K562 (cell line): Measurements from ENCODE around the gene SLC14A1. TPM values are rescaled to one million over a fixed set of nuclear protein-coding genes. Genes with fewer than 3 reads are reported as not detected.

ENCODE experiments used
- ATAC-seq: fragments of 200-7000 bp; cut with Tn5 transposase; 3 replicates; pipeline ENCODE4 v1.9.1; 2020; ENCODE audit warnings: moderate library complexity
- BruUV-seq: library from RNA; stranded (reverse); fragments of 400-500 nt; replicated peaks from 2 replicates; lab custom pipeline; 2021; lab: Mats Ljungman, UMichigan
- CTCF ChIA-PET: fragments of 300-600 bp; formaldehyde crosslinking; extraction: SDS; loops from one replicate; lab custom pipeline; 2021; ENCODE audit warnings: low intra/inter-chr PET ratio; lab: Yijun Ruan, JAX
- POLR2A ChIA-PET: fragments of 300-600, 350-650 bp; sonication (Branson Sonifier 250); formaldehyde crosslinking; extraction: SDS; loops from one replicate; lab custom pipeline; 2021; ENCODE audit warnings: antibody characterized with exemption, inconsistent platforms; lab: Yijun Ruan, JAX
- DNase-seq, 4 experiments: peaks; one replicate each; pipeline versions ENCODE4 v3.0.0 to v3.0.0-alpha.2; 2011 to 2018; ENCODE audit warnings: low spot score in 3 of 4, mixed read lengths in 3 of 4; ENCODE audit errors: extremely low read depth in 1 of 4
- FAIRE-seq: peaks from 2 replicates; lab custom pipeline; 2011; peaks lifted over from hg19 to GRCh38; lab: Jason Lieb, UNC
- H2AFZ ChIP-seq: 2 replicates; pipeline ENCODE4 v1.6.0; 2011; ENCODE audit warnings: low read depth, low read length, control low read depth, inconsistent platforms
- H3K27ac ChIP-seq: fragments of 200-600 bp; 3 replicates; pipeline ENCODE4 v1.8.0; 2011; ENCODE audit warnings: low read depth, mild to moderate bottlenecking, control low read depth, inconsistent platforms, low read length, moderate library complexity, mixed read lengths; ENCODE audit errors: extremely low read depth
- H3K27me3 ChIP-seq, 2 experiments: fragments of 300-600 bp in 1 of 2; 2 replicates in 1 of 2; 3 replicates in 1 of 2; pipeline versions ENCODE4 v1.6.0 to v1.8.0; 2011; ENCODE audit warnings: inconsistent platforms in 2 of 2, low read length in 2 of 2, mild to moderate bottlenecking in 1 of 2, mixed read lengths in 1 of 2, moderate library complexity in 1 of 2; ENCODE audit not compliant: control insufficient read depth in 2 of 2, insufficient read depth in 2 of 2
- H3K36me3 ChIP-seq: fragments of 300-600 bp; 3 replicates; pipeline ENCODE4 v1.8.0; 2011; ENCODE audit warnings: mild to moderate bottlenecking, low read length, inconsistent platforms; ENCODE audit not compliant: control insufficient read depth, insufficient read depth
- H3K4me1 ChIP-seq, 2 experiments: fragments of 200-600 bp in 1 of 2; replicated peaks in 1 of 2; 2 replicates in 1 of 2; 3 replicates in 1 of 2; pipeline versions ENCODE4 v1.5.1 to v1.8.0; 2011; ENCODE audit warnings: inconsistent platforms in 2 of 2, low read length in 2 of 2, mild to moderate bottlenecking in 1 of 2, mixed read lengths in 1 of 2, moderate library complexity in 1 of 2; ENCODE audit not compliant: control insufficient read depth in 2 of 2, insufficient read depth in 2 of 2
- H3K4me2 ChIP-seq: 2 replicates; pipeline ENCODE4 v1.6.1; 2011; ENCODE audit warnings: low read length, control low read depth, inconsistent platforms, mixed read lengths; ENCODE audit not compliant: insufficient read depth
- H3K4me3 ChIP-seq: fragments of 200-600 bp; sonication (generic), shearing (Covaris generic); 2 replicates; pipeline ENCODE4 v1.5.1; 2016; ENCODE audit warnings: control low read depth, inconsistent platforms
- H3K79me2 ChIP-seq: fragments of 200-600 bp; 3 replicates; pipeline ENCODE4 v1.8.0; 2011; ENCODE audit warnings: low read length, inconsistent platforms; ENCODE audit not compliant: control insufficient read depth, insufficient read depth
- H3K9ac ChIP-seq, 2 experiments: 2 replicates each; pipeline versions ENCODE4 v1.6.0 to v1.6.1; 2011; ENCODE audit warnings: low read depth in 2 of 2, low read length in 2 of 2, control low read depth in 1 of 2, inconsistent platforms in 1 of 2, mild to moderate bottlenecking in 1 of 2, mixed read lengths in 1 of 2; ENCODE audit not compliant: insufficient read depth in 1 of 2
- H3K9me1 ChIP-seq: one replicate; pipeline ENCODE4 v1.6.0; 2011; ENCODE audit warnings: inconsistent platforms, mild to moderate bottlenecking, low read length, moderate library complexity; ENCODE audit not compliant: control insufficient read depth, insufficient read depth
- H3K9me3 ChIP-seq: replicated peaks from 2 replicates; pipeline ENCODE4 v1.5.1; 2011; ENCODE audit warnings: low read depth, low read length, inconsistent platforms; ENCODE audit not compliant: control insufficient read depth, insufficient read depth
- H4K20me1 ChIP-seq: replicated peaks from 2 replicates; pipeline ENCODE4 v1.6.1; 2011; ENCODE audit warnings: low read length, inconsistent platforms, mixed read lengths; ENCODE audit not compliant: control insufficient read depth, insufficient read depth
- DNMT1 ChIP-seq: fragments of 450-650 bp; IDR thresholded peaks from 2 replicates; pipeline ENCODE4 v1.6.1; 2016; ENCODE audit warnings: antibody characterized with exemption, mild to moderate bottlenecking
- PHF8 ChIP-seq: fragments of 200-600 bp; sonication (generic); IDR thresholded peaks from 2 replicates; pipeline ENCODE4 v1.6.1; 2012; ENCODE audit warnings: mixed run types, mild to moderate bottlenecking, inconsistent platforms, low read length, moderate library complexity, borderline replicate concordance
- RFX5 ChIP-seq: IDR thresholded peaks from 2 replicates; pipeline ENCODE4 v1.6.1; 2011; ENCODE audit warnings: low read depth, mild to moderate bottlenecking, improper control_type of control experiment, low read length
- ZNF318 ChIP-seq, 2 experiments: fragments of 450-650 bp; IDR thresholded peaks; 2 replicates each; pipeline ENCODE4 v1.6.1; 2016; ENCODE audit warnings: mild to moderate bottlenecking in 2 of 2, borderline replicate concordance in 1 of 2, low read depth in 1 of 2, moderate library complexity in 1 of 2
- in situ Hi-C: fragments of 300-500 bp; cut with MboI; formaldehyde crosslinking; loops from 4 replicates; pipeline ENCODE4 v1.15.0; 2018; ENCODE audit warnings: inconsistent platforms, mixed read lengths
- intact Hi-C: fragments of 100-400 bp; cut with micrococcal nuclease; formaldehyde crosslinking; loops from 2 replicates; pipeline ENCODE4 v1.14.2; 2022
- polyA plus RNA-seq, 8 experiments: library from polyadenylated mRNA; depleted of rRNA in 4 of 8; stranded (reverse) in 5 of 8; unstranded in 3 of 8; fragments of >200 nt; fragmentation: Nextera tagmentation in 2 of 8; fragmentation: Illumina TruSeq in 1 of 8; extraction: Ambion mirVana in 2 of 8; extraction: Trizol in 1 of 8; gene quantifications; 2 replicates each; pipeline versions ENCODE4 v1.2.1 to v1.2.3, GENCODE V29; 2011 to 2014; ENCODE audit warnings: inconsistent platforms in 1 of 8, missing spikeins in 1 of 8
- total RNA-seq, 7 experiments: library from RNA; depleted of rRNA in 6 of 7; stranded (reverse); fragments of >200 nt in 6 of 7; fragmentation: Illumina TruSeq in 2 of 7; extraction: Trizol in 2 of 7; gene quantifications; 2 replicates each; pipeline versions ENCODE4 v1.2.1 to v1.2.3, GENCODE V29; 2011 to 2021; ENCODE audit warnings: low replicate concordance in 1 of 7

The SLC14A1 gene
- total and polyA plus RNA-seq, 9 of the 15 experiments (the other 6 are each of a cell fraction or from before 2014, with no cell fraction given): 0.14 to 0.40 (median 0.20) TPM; not detected in 6

GRCh38 chr18:45734944-45735343 lies 11.0 kb downstream of the SLC14A1 start (continued):
- TF ChIP-seq ZNF318 (IDR thresholded peaks at IDR 0.05; ENCODE audit: borderline replicate concordance in 1 of 2, low read depth in 1 of 2) (no peak), RFX5 (no peak)

DNA sequence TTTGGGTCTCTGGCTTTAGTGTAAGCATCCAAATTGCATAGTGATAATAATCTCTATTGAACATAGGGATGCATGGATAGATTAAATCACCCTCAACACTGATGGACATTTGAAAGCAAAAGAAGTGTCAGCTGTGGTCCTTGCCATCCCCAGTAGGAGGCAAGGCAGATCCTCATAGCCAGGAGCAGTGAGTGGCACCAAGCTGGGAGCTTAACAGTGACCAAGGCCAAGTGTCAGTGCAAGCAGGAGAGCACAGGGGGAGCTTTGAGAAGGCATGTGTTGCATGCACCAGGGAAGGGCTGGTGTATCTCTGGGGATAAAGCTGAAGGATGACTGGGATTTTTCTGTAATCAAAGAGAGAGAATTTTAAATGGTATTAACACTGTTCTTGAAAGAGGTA lies 14.7 kb downstream of the SLC14A1 start:
- intact Hi-C loops (no loop called here), in situ Hi-C loops (no loop called here)
- ChIA-PET CTCF (no interaction called here), POLR2A (no interaction called here)
- Histone ChIP-seq H3K79me2 (no peaks in the 10 kb centered on the region), H2AFZ (no peak overlapping the region), H3K9me3 (no peaks in the 10 kb centered on the region), H3K4me3 (no peak overlapping the region), H3K36me3 (no peaks in the 10 kb centered on the region), H3K4me1 (no peaks in the 10 kb centered on the region), H3K4me2 (no peak overlapping the region), H3K9me1 (no peaks in the 10 kb centered on the region), H4K20me1 (no peaks in the 10 kb centered on the region), H3K27ac (no peak overlapping the region), H3K9ac (no peak overlapping the region), H3K27me3 (peaks cover 0 to 23% of the 10 kb centered on the region in 2 experiments; a peak in 2 of 5 replicates)
- no TSS peak for BruUV-seq
- DNase-seq: no peak
- no peak for FAIRE-seq
- ATAC-seq: no peak
- TF ChIP-seq DNMT1 (no peak), PHF8 (no peak)
